Measurements from ENCODE around the gene TCL1B. TPM values are rescaled to one million over a fixed set of nuclear protein-coding genes. Genes with fewer than 3 reads are reported as not detected.

The TCL1B gene
- total RNA-seq, 1 experiment from 2014 or later: not detected

GRCh38 chr14:95703341-95703740 lies 17.1 kb downstream of the TCL1B start:
- Histone ChIP-seq H3K36me3 (ENCODE audit: control insufficient read depth, insufficient read depth, low read length) (no peaks in the 10 kb centered on the region), H3K4me1 (ENCODE audit: control insufficient read depth, insufficient read depth, low read length) (no peaks in the 10 kb centered on the region), H3K27me3 (ENCODE audit: control insufficient read depth, insufficient read depth, low read length) (no peaks in the 10 kb centered on the region; the same call in 1 of the 2 replicates), H3K27ac (ENCODE audit: low read length) (no peak overlapping the region), H3K9me3 (ENCODE audit: control insufficient read depth, insufficient read depth, low read depth, low read length) (no peaks in the 10 kb centered on the region), H3K4me3 (ENCODE audit: low read depth in 2 of 2, low read length in 2 of 2) (no peak overlapping the region)
- DNase-seq (ENCODE audit: low read depth, low spot score) (no peak), ATAC-seq (no peak)
- no TSS peak for BruUV-seq (replicated peaks)
- TF ChIP-seq, protein P1, sequence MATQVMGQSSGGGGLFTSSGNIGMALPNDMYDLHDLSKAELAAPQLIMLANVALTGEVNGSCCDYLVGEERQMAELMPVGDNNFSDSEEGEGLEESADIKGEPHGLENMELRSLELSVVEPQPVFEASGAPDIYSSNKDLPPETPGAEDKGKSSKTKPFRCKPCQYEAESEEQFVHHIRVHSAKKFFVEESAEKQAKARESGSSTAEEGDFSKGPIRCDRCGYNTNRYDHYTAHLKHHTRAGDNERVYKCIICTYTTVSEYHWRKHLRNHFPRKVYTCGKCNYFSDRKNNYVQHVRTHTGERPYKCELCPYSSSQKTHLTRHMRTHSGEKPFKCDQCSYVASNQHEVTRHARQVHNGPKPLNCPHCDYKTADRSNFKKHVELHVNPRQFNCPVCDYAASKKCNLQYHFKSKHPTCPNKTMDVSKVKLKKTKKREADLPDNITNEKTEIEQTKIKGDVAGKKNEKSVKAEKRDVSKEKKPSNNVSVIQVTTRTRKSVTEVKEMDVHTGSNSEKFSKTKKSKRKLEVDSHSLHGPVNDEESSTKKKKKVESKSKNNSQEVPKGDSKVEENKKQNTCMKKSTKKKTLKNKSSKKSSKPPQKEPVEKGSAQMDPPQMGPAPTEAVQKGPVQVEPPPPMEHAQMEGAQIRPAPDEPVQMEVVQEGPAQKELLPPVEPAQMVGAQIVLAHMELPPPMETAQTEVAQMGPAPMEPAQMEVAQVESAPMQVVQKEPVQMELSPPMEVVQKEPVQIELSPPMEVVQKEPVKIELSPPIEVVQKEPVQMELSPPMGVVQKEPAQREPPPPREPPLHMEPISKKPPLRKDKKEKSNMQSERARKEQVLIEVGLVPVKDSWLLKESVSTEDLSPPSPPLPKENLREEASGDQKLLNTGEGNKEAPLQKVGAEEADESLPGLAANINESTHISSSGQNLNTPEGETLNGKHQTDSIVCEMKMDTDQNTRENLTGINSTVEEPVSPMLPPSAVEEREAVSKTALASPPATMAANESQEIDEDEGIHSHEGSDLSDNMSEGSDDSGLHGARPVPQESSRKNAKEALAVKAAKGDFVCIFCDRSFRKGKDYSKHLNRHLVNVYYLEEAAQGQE (IDR thresholded peaks at IDR 0.05; ENCODE audit: insufficient read depth in 1 of 2, low read depth in 2 of 2, low read length in 1 of 2): no peak
- TF ChIP-seq TCF7L2 (IDR thresholded peaks at IDR 0.05; ENCODE audit: low read depth, low read length): no peak
- TF ChIP-seq, protein P2, sequence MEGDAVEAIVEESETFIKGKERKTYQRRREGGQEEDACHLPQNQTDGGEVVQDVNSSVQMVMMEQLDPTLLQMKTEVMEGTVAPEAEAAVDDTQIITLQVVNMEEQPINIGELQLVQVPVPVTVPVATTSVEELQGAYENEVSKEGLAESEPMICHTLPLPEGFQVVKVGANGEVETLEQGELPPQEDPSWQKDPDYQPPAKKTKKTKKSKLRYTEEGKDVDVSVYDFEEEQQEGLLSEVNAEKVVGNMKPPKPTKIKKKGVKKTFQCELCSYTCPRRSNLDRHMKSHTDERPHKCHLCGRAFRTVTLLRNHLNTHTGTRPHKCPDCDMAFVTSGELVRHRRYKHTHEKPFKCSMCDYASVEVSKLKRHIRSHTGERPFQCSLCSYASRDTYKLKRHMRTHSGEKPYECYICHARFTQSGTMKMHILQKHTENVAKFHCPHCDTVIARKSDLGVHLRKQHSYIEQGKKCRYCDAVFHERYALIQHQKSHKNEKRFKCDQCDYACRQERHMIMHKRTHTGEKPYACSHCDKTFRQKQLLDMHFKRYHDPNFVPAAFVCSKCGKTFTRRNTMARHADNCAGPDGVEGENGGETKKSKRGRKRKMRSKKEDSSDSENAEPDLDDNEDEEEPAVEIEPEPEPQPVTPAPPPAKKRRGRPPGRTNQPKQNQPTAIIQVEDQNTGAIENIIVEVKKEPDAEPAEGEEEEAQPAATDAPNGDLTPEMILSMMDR (IDR thresholded peaks at IDR 0.05): no peak
- TF ChIP-seq POLR2AphosphoS5 (IDR thresholded peaks at IDR 0.05; ENCODE audit: low read depth, low read length): no peak
- no peak for TF ChIP-seq SIN3A (IDR thresholded peaks at IDR 0.05; ENCODE audit: borderline replicate concordance, insufficient read depth, low read depth, low read length)
- in situ Hi-C loops (cut with HindIII; ENCODE audit: low pct_unique_long_range_greater_than_20kb, low sequenced_read_pairs): no loop called here
- intact Hi-C loops (cut with micrococcal nuclease; ENCODE audit: unreplicated experiment): no loop called here
- CTCF ChIA-PET: no interaction called here
- POLR2A ChIA-PET: no interaction called here

DNA sequence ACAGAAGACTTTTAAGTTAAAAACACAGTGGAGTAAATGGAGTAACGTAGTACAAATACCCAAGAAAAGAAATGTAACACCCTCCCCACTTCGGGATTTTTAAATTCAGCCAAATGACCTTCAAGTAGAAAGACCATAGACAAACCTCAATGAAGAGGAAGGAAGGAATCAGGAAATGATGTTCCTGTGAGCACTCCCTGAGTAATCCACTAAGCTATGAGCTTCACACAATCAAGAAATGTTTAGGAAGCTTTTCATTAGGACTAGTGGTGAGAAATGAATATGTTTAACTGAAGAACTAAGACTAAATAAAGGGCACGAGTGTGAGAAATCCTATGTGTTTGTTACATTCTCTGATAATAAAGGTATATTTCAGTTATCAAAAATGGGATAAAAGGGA lies 17.6 kb downstream of the TCL1B start:
- no peaks in the 10 kb centered on the region for H3K9me3 ChIP-seq (ENCODE audit: control insufficient read depth, insufficient read depth, low read depth, low read length)
- POLR2A ChIA-PET: no interaction called here
- CTCF ChIA-PET: no interaction called here
- in situ Hi-C loops (cut with HindIII; ENCODE audit: low pct_unique_long_range_greater_than_20kb, low sequenced_read_pairs): no loop called here
- H3K27me3 ChIP-seq (ENCODE audit: control insufficient read depth, insufficient read depth, low read length): no peaks in the 10 kb centered on the region; the same call in 1 of the 2 replicates
- H3K27ac ChIP-seq (ENCODE audit: low read length): no peak overlapping the region
- no peak for DNase-seq (ENCODE audit: low read depth, low spot score)
- BruUV-seq (replicated peaks): no TSS peak
- H3K36me3 ChIP-seq (ENCODE audit: control insufficient read depth, insufficient read depth, low read length): no peaks in the 10 kb centered on the region
- no peaks in the 10 kb centered on the region for H3K4me1 ChIP-seq (ENCODE audit: control insufficient read depth, insufficient read depth, low read length)
- intact Hi-C loops (cut with micrococcal nuclease; ENCODE audit: unreplicated experiment): no loop called here
- H3K4me3 ChIP-seq (ENCODE audit: low read depth in 2 of 2, low read length in 2 of 2): no peak overlapping the region
- no peak for ATAC-seq
- TF ChIP-seq, protein P2 (IDR thresholded peaks at IDR 0.05): no peak
- TF ChIP-seq, protein P1 (IDR thresholded peaks at IDR 0.05; ENCODE audit: insufficient read depth in 1 of 2, low read depth in 2 of 2, low read length in 1 of 2): no peak
- TF ChIP-seq TCF7L2 (IDR thresholded peaks at IDR 0.05; ENCODE audit: low read depth, low read length): no peak
- no peak for TF ChIP-seq SIN3A (IDR thresholded peaks at IDR 0.05; ENCODE audit: borderline replicate concordance, insufficient read depth, low read depth, low read length)
- no peak for TF ChIP-seq POLR2AphosphoS5 (IDR thresholded peaks at IDR 0.05; ENCODE audit: low read depth, low read length)

Measured in Panc1 (cell line).